GM19099 (cell line): ENCODE results near the gene MED27.

Source experiments
- POLR2A ChIP-seq: IDR thresholded peaks from 3 replicates; pipeline ENCODE4 v1.6.1; 2011; ENCODE audit warnings: low read depth; ENCODE audit not compliant: insufficient read length; ENCODE audit errors: extremely low read depth

Gene MED27

DNA sequence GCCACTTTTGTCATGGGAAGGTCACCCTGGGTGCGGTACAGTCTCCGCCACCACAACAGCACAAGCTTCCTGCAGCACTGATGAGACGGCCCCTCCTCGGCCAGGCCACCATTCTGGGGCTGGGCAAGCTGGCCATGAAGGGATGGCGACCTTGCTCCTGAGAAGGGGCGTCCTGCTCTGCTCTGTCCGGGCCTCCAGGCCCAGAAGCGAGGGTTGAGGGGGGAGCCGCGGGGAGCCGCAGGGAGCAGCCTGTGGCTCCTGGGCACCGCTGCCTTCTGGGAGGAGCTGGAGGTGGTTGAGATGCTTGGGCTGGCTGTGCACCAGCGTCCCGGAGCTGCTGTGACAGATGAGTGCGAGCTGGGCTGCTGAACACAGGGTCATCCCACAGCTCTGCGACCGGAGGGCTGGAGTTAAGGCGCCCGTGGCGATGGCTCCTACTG, 255.5 kb downstream of the MED27 start:
- TF ChIP-seq POLR2A = no peak

DNA sequence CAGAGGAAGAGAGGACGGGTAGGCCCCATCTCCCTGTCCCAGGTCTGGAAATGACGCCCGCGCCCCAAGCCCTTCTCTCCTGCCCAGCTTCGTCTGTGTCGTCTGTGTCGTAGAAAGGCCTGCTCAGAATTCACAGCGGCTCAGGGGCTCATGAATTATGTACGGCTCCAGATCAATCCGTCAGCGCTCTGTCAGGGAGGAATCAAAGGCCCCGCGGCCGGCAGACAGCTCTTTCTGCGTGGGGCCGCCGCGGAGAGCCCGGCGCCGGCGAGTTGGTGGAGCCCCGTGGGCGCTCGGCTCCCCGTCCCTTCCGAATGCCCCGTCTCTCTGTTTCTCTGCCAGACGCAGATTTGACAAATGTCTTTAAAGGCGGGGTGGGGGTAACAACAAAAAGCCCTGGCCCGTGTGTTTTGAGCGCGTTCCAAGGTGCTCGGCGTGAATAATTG, 255.9 kb downstream of the MED27 start:
- TF ChIP-seq POLR2A = no peak

- TF ChIP-seq POLR2A = no peak
These were observed 261.6 kb downstream of the MED27 start for GRCh38 chr9:131818089-131818488.

GRCh38 chr9:131817627-131818026, 262.0 kb downstream of the MED27 start:
- no peak for TF ChIP-seq POLR2A

DNA sequence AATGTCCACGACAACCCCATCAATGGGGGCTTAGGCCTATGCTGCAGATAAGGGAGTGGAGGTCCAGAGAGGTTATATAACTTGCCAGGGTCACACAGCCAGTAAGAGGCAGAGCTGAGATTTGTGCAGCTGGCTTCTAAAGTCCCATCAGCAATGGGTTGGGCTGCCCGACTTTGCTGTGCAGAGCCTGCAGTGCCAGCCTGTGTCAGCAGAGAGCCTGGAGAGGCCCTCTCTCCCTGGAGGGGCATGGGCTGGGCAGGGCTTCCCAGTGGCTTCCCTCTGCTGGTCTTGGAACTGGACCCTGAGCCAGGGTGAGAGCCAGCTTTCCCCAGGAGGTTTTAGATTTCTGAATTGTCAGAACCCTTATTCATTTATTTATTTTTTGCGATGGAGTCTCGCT, 262.6 kb downstream of the MED27 start:
- TF ChIP-seq POLR2A = no peak

DNA sequence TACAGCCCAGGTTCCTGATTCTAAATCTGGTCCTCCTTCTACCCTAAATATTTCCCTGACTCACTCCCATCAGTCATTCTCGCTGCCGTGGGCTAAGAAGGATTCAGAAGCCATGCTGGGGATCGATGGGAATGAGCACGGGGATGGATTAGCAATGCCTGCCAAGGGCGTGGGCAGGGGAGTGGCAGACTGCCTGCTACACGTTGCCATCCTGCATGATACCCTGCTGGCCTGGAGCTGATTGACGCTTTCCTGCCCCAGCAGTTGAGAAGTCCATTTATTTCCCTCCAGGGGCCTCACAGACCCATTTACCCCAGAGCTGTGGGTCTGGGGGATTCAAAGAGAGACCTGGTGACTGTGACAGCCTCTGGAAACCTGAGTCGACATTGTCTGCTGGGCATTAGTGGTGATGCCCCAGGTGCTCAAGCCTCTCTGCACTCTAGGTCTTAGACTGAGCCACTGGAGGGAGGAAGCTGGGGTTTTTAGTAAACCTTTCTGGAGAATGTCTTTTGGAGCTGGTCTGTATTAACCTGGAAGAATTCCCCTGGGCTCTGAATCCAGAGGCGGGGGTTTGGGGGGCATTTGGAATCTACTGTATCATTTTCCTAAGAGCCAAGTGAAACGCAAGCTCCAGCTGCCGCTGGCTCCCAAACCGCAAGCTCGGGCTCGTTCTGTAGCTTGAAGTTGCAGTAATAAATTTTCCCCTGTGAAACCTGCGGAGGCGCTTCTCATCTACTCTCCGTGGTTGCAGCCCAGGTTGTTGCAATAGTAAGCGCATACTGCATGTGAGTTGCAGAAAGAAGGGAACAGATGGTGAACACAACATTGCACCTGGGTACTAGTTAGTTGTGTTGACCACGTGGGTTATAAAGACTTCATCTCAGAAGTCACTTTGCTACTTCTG, 263.4 kb downstream of the MED27 start:
- no peak for TF ChIP-seq POLR2A

- TF ChIP-seq POLR2A = no peak
These were observed 265.0 kb downstream of the MED27 start for GRCh38 chr9:131814707-131815106.

GRCh38 chr9:131813116-131813515, 266.6 kb downstream of the MED27 start:
- TF ChIP-seq POLR2A = no peak

GRCh38 chr9:131812116-131812790, 267.4 kb downstream of the MED27 start:
- no peak for TF ChIP-seq POLR2A

DNA sequence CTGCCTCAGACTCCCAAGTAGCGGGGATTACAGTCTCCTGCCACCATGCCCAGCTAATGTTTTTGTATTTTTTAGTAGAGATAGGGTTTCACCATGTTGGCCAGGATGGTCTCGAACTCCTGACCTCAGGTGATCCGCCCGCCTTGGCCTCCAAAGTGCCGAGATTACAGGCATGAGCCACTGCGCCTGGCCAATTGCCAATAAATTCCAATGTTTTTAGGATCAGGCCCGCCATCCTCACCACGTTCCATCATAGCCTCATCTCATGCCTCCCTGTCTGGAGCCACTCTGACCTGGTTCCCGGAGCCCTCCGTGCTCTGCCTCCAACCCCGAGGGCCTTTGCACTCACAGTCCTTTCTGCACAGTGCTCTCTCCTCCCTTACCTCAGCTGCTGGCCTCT, 268.3 kb downstream of the MED27 start:
- TF ChIP-seq POLR2A = no peak

GRCh38 chr9:131810351-131811170, 269.1 kb downstream of the MED27 start:
- no peak for TF ChIP-seq POLR2A
